HEK293 (cell line): ENCODE results near the gene CDK10.

ENCODE experiments used
- CTCF ChIA-PET: fragments of 350-600 bp; formaldehyde crosslinking; extraction: SDS; loops from one replicate; lab custom pipeline; 2021; ENCODE audit warnings: antibody characterized with exemption; lab: Yijun Ruan, JAX
- POLR2A ChIA-PET: fragments of 300-600 bp; formaldehyde crosslinking; extraction: SDS; loops from one replicate; lab custom pipeline; 2020; ENCODE audit warnings: antibody characterized with exemption, inconsistent platforms; lab: Yijun Ruan, JAX
- H3K27ac ChIP-seq: fragments of 200-500 bp; sonication (Bioruptor generic); 2 replicates; pipeline ENCODE4 v1.5.1; 2014; ENCODE audit warnings: low read depth, low read length, control low read depth, inconsistent platforms; ENCODE audit errors: extremely low read depth
- H3K36me3 ChIP-seq, 2 experiments: fragments of 200-500 bp in 1 of 2; sonication (Bioruptor generic) in 1 of 2; 1 replicate in 1 of 2; 2 replicates in 1 of 2; pipeline ENCODE4 v1.5.1; 2014 to 2017; ENCODE audit warnings: inconsistent platforms in 2 of 2, low read length in 2 of 2; ENCODE audit not compliant: control insufficient read depth in 2 of 2, insufficient read depth in 1 of 2
- H3K4me1 ChIP-seq: fragments of 200-500 bp; sonication (Bioruptor generic); 2 replicates; pipeline ENCODE4 v1.5.1; 2014; ENCODE audit warnings: mild to moderate bottlenecking, low read length, inconsistent platforms; ENCODE audit not compliant: control insufficient read depth, insufficient read depth
- H3K4me3 ChIP-seq: 2 replicates; pipeline ENCODE4 v1.5.1; 2011; ENCODE audit warnings: low read depth, mild to moderate bottlenecking, control low read depth, low read length, moderate library complexity
- H3K9me3 ChIP-seq: fragments of 200-500 bp; sonication (Bioruptor generic); 2 replicates; pipeline ENCODE4 v1.5.1; 2014; ENCODE audit warnings: low read depth, low read length, inconsistent platforms; ENCODE audit not compliant: control insufficient read depth, insufficient read depth
- GLIS1 ChIP-seq: fragments of 450-650 bp; formaldehyde crosslinking; IDR thresholded peaks from 2 replicates; pipeline ENCODE4 v1.5.1; 2016; ENCODE audit warnings: missing biosample characterization, missing genetic modification characterization
- HIC1 ChIP-seq: fragments of 450-650 bp; formaldehyde crosslinking; IDR thresholded peaks from 2 replicates; pipeline ENCODE4 v1.5.1; 2016; ENCODE audit warnings: missing biosample characterization, missing genetic modification characterization
- KLF1 ChIP-seq: fragments of 450-650 bp; formaldehyde crosslinking; IDR thresholded peaks from 2 replicates; pipeline ENCODE4 v1.5.1; 2016; ENCODE audit warnings: missing biosample characterization, missing genetic modification characterization
- SP2 ChIP-seq: fragments of 450-650 bp; formaldehyde crosslinking; IDR thresholded peaks from 2 replicates; pipeline ENCODE4 v1.5.1; 2016; ENCODE audit warnings: missing biosample characterization, missing genetic modification characterization
- ZNF148 ChIP-seq: fragments of 450-650 bp; formaldehyde crosslinking; IDR thresholded peaks from 2 replicates; pipeline ENCODE4 v1.5.0; 2017; ENCODE audit warnings: missing biosample characterization, missing genetic modification characterization, borderline replicate concordance
- ZNF2 ChIP-seq: fragments of 450-650 bp; formaldehyde crosslinking; IDR thresholded peaks from 2 replicates; pipeline ENCODE4 v1.5.1; 2016; ENCODE audit warnings: missing biosample characterization, missing genetic modification characterization
- ZNF449 ChIP-seq: fragments of 450-650 bp; formaldehyde crosslinking; IDR thresholded peaks from 2 replicates; pipeline ENCODE4 v1.5.1; 2017; ENCODE audit warnings: missing biosample characterization, mild to moderate bottlenecking, missing genetic modification characterization, moderate library complexity
- ZNF488 ChIP-seq: fragments of 450-650 bp; formaldehyde crosslinking; IDR thresholded peaks from 2 replicates; pipeline ENCODE4 v1.5.1; 2016; ENCODE audit warnings: missing biosample characterization, missing genetic modification characterization
- ZNF518A ChIP-seq: fragments of 450-650 bp; formaldehyde crosslinking; conservative IDR thresholded peaks from 2 replicates; pipeline ENCODE4 v1.5.1; 2016; ENCODE audit warnings: low read depth, missing biosample characterization, missing genetic modification characterization
- ZNF548 ChIP-seq: fragments of 450-650 bp; formaldehyde crosslinking; IDR thresholded peaks from 2 replicates; pipeline ENCODE4 v1.5.1; 2016; ENCODE audit warnings: missing biosample characterization, missing genetic modification characterization
- ZNF670 ChIP-seq: fragments of 450-650 bp; formaldehyde crosslinking; IDR thresholded peaks from 2 replicates; pipeline ENCODE4 v1.5.1; 2016; ENCODE audit warnings: missing biosample characterization, missing genetic modification characterization, low read depth
- ZNF701 ChIP-seq: fragments of 450-650 bp; formaldehyde crosslinking; IDR thresholded peaks from 2 replicates; pipeline ENCODE4 v1.5.1; 2016; ENCODE audit warnings: missing biosample characterization, missing genetic modification characterization
- ZSCAN4 ChIP-seq: fragments of 450-650 bp; formaldehyde crosslinking; IDR thresholded peaks from 2 replicates; pipeline ENCODE4 v1.5.1; 2017; ENCODE audit warnings: missing biosample characterization, missing genetic modification characterization

Gene CDK10

GRCh38 chr16:89695875-89696669, 9.6 kb downstream of the CDK10 start:
- H3K4me3 ChIP-seq, result no peak overlapping the region
- ChIA-PET CTCF (interaction anchor here (0.5 kb wide), 1 partner anchor 297 kb away, joined by 3 read pairs; no protein-coding TSS in a partner anchor), POLR2A (interaction anchor here (1.0 to 1.9 kb wide), 2 partner anchors 9 to 10 kb away, joined by 5 to 10 read pairs; partner anchors contain the start of gene CDK10)
- H3K27ac ChIP-seq, result no peak overlapping the region
- H3K4me1 ChIP-seq, result peaks cover 8% of the 10 kb centered on the region
- H3K36me3 ChIP-seq, result peaks cover 0 to 69% of the 10 kb centered on the region in 2 experiments; a peak in 2 of 3 replicates
- TF ChIP-seq ZNF2 (tag by site-specific recombination) (no peak), SP2 (tag by site-specific recombination) (0 out of 2 replicates have a peak, but pooled peaks have one; percentile 11), HIC1 (tag by site-specific recombination) (0 out of 2 replicates have a peak, but pooled peaks have one; percentile 35), KLF1 (tag by site-specific recombination) (0 out of 2 replicates have a peak, but pooled peaks have one; percentile 17), ZSCAN4 (tag by site-specific recombination) (no peak), ZNF148 (tag by site-specific recombination) (no peak), ZNF548 (tag by site-specific recombination) (no peak), GLIS1 (no peak), ZNF670 (tag by site-specific recombination) (no peak), ZNF488 (tag by site-specific recombination) (no peak)
- no peaks in the 10 kb centered on the region for H3K9me3 ChIP-seq

GRCh38 chr16:89696670-89697128, 10.2 kb downstream of the CDK10 start:
- Histone ChIP-seq H3K36me3 (peaks cover 0 to 63% of the 10 kb centered on the region in 2 experiments; a peak in 2 of 3 replicates), H3K27ac (no peak overlapping the region), H3K4me3 (no peak overlapping the region), H3K9me3 (no peaks in the 10 kb centered on the region), H3K4me1 (peaks cover 8% of the 10 kb centered on the region)
- ChIA-PET POLR2A (interaction anchor here (1.0 to 1.9 kb wide), 3 partner anchors 9 to 10 kb away, joined by 5 to 10 read pairs (median 5); partner anchors contain the start of gene CDK10), CTCF (interaction anchor here (0.5 kb wide), 1 partner anchor 296 kb away, joined by 3 read pairs; no protein-coding TSS in a partner anchor)
- TF ChIP-seq ZNF518A, result no peak
- no peak for TF ChIP-seq ZNF148 (tag by site-specific recombination)
- no peak for TF ChIP-seq ZNF449 (tag by site-specific recombination)
- no peak for TF ChIP-seq ZNF701 (tag by site-specific recombination)
